HG02981 (cell line): Measurements from ENCODE around the gene ZNF429.
"Not testable (repeated sequence)": the region's sequence is repeated elsewhere in the genome, so short reads cannot be mapped to it uniquely, and the experiment has no call there.

Source experiments
- ATAC-seq: cut with Tn5 transposase; IDR thresholded peaks from one replicate; pipeline ENCODE4 v1.9.1; 2021; ENCODE audit warnings: mild to moderate bottlenecking, moderate library complexity; ENCODE audit not compliant: unreplicated experiment

The ZNF429 gene

GRCh38 chr19:21512609-21513008, 7.2 kb downstream of the ZNF429 start:
- ATAC-seq = not testable (repeated sequence)

GRCh38 chr19:21513651-21514050, 8.2 kb downstream of the ZNF429 start:
- ATAC-seq = no peak

DNA sequence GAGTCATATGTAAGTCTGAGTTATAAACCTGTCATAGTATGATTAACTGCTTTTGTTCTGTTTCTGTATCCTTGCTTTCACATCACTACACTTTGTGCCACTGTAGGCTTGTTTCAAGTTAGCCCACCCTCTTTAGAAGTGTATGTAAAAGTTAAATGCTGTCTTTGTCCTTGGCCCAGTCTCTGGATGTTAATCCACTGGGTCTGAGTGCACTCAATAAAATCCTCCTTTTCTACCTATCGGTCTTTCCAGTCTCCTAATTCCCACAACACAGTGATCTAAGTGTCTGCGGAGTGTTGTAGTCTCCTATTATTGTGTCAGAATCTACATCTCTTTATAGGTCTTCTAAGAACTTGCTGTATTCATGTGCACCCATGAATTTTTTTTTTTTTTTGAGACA, 14.1 kb downstream of the ZNF429 start:
- no peak for ATAC-seq

DNA sequence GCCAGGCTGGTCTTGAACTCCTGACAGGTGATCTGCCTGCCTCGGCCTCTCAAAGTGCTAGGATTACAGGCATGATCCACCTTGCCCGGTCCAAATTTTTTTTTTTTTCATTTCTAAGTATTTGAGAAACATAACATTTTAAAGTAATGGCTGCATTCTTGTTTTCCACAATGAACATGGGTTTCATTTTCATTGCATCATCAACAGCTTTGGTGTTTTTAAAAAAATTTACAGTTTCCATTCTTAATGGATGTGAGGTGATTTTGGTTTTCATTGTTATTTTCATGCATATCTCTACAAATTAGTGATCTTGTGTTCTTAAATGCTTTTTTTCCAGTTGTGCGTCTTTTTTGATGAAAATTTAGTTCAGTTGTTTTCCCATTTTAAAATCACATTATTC, 27.5 kb downstream of the ZNF429 start:
- no peak for ATAC-seq

GRCh38 chr19:21536741-21537290, 31.4 kb downstream of the ZNF429 start:
- ATAC-seq = not testable (repeated sequence)

DNA sequence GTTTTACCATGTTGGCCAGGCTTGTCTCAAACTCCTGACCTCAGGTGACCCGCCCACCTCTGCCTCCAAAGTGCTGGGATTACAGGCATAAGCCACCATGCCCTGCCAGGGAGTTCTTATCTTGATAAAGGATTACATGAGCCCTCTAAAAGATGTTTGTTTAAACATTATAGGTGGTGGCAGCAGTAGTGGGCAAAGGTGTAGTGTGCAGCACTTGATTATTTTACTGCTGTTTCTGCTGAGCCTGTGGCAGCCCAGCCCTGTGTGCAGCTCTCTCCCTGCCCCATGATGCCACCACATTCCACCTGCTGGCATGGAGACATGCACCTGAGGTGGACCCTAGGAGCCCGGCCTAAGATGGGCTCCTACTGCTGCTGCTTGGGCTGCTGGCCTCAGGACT, 54.0 kb downstream of the ZNF429 start:
- ATAC-seq = no peak

DNA sequence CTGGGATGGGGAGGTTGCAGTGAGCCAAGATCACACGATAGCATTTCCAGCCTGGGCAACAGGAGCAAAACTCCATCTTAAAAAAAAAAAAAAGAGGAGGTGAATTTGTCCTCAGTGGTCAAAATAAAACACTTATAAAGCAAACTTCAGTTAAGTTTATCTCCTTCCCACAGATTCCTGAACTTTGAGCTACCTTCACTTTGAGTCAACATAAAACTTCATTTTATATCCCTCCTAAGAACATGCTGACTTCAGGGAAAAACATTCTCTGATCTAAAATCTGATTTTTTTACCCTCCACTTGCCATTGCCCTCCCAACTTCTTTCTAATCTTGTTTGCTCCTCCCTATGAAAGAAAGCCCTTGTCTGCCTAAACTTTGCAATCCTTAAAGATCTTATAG, 59.0 kb downstream of the ZNF429 start:
- ATAC-seq = no peak

DNA sequence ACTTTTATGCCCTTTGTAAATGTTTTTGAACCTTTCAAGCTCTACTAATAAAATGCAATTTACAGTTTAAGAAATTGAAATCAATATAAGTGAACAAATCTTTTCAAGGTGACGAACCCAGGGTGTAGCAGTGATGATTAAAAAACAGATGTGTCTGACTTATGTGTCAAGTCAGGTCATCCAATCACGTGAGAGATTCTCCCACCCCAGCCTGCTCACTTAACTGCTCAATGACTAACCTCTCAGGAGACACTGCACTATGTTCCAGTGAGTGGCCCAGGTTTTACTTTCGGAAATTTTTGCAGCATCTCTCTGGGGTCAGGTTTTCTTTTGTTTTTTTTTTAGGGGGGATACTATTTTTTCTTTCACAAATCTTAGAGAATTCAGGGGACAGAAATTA, 60.7 kb downstream of the ZNF429 start:
- no peak for ATAC-seq

DNA sequence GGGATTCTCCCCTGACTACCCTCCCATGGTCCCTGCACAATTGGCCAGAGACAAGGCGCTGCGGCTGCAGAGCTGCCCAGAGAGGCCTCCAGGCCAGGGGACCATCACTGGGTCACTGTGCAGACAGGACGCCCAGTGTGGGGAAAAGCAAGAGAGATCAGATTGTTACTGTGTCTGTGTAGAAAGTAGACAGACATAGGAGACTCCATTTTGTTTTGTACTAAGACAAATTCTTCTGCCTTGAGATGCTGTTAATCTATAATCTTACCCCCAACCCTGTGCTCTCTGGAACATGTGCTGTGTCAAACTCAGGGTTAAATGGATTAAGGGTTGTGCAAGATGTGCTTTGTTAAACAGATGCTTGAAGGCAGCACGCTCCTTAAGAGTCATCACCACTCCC, 62.4 kb downstream of the ZNF429 start:
- ATAC-seq = not testable (repeated sequence)

DNA sequence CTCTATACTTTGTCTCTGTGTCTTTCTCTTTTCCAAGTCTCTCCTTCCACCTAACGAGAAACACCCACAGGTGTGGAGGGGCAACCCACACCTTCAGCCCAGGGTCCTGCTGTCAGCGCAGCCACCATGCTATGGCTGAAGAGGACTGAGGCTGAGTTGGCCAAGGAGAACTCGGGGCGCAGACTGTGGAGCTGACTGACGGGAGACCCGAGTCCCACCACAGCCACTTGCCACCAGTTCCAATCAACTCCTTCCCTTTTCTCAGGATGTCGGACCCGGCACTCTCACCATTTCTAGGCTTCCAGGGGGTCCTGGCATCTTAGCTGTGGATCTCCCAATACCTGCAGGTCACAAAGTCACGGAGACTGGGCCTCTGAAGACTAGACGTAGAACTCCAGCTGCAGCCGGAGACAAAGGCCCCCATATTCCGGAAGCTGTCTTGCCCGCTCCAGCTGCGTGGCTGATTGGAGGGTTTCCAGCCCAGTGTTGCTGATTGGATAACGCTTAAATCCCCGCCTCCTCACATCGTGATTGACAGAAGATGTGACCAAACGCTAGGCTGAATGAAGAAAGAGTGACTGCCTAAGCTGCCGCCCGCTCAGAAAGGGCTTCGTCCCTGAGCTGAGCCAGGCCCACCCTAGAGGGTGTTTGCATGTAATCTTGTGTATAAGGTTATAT, 63.6 kb downstream of the ZNF429 start:
- ATAC-seq = no peak

DNA sequence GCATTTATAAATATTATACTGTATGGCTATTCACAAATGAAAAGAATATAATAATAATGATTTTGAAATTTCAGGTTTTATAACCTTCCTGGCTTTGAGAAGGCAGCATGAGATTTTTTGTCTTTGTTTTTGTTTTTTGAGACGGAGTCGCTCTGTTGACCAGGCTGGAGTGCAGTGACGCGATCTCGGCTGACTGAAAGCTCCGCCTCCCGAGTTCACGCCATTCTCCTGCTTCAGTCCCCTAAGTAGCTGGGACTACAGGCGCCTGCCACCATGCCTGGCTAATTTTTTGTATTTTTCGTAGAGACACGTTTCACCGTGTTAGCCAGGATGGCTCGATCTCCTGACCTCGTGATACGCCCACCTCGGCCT, 64.1 kb downstream of the ZNF429 start:
- ATAC-seq = no peak

DNA sequence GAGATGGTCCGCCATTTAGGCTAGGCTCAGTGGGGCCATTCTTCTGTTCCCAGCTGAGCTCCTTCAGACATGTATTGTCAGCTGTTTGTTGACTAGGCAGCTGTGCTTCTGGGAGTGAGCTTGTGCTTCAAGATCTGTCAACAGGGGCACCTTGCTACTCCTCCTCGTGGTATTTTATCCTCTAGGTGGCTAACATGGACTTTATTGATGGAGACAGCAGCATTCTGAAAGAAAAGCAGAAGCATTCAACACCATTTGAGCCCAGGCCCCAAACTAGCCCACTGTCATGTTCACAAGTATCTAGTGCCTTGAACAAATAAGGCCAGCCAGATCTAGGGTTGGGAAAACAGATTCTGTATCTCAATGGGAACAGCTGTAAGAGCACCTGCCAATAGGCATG, 65.9 kb downstream of the ZNF429 start:
- no peak for ATAC-seq

GRCh38 chr19:21574607-21575006, 69.2 kb downstream of the ZNF429 start:
- ATAC-seq = no peak

GRCh38 chr19:21576481-21576880, 71.1 kb downstream of the ZNF429 start:
- no peak for ATAC-seq

- no peak for ATAC-seq
Observed at GRCh38 chr19:21580101-21580500, 74.7 kb downstream of the ZNF429 start.

DNA sequence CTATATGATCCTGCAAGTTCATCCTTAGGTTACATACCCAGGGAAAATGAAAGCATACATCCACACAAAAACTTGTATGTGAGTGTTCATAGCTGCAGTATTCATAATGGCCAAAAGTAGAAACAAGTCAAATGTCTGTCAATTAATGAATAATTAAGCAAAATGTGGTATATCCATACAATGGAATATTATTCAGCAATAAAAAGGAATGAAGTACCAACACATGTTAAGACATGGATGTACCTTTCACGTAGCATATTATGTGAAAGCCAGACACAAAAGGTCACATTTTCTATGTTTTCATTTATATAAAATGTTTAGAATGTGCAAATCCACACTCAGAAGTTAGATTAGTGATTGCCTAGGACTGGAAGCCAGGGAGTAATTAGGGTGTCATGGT, 75.4 kb downstream of the ZNF429 start:
- ATAC-seq = no peak

- no peak for ATAC-seq
Observed at GRCh38 chr19:21581646-21582240, 76.3 kb downstream of the ZNF429 start.

DNA sequence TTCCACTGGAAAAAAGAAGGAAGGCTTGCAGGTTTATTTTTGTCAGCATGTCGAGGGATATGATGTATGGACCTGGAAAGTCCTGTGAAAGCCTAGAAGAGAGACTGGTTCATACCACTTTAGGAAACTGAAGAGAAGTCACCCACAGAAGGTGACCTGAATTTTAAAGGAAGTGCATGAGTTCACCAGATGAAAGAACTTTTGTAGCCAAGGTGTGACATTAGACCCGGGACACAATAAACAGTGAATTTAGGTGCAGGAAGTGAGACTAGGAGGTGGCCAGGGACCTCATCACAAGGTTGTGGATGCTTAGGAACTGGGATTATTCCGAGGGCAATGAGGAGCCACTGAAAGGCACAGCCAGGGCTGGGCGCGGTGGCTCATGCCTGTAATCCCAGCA, 79.1 kb downstream of the ZNF429 start:
- no peak for ATAC-seq

GRCh38 chr19:21585281-21585890, 80.0 kb downstream of the ZNF429 start:
- ATAC-seq = no peak

DNA sequence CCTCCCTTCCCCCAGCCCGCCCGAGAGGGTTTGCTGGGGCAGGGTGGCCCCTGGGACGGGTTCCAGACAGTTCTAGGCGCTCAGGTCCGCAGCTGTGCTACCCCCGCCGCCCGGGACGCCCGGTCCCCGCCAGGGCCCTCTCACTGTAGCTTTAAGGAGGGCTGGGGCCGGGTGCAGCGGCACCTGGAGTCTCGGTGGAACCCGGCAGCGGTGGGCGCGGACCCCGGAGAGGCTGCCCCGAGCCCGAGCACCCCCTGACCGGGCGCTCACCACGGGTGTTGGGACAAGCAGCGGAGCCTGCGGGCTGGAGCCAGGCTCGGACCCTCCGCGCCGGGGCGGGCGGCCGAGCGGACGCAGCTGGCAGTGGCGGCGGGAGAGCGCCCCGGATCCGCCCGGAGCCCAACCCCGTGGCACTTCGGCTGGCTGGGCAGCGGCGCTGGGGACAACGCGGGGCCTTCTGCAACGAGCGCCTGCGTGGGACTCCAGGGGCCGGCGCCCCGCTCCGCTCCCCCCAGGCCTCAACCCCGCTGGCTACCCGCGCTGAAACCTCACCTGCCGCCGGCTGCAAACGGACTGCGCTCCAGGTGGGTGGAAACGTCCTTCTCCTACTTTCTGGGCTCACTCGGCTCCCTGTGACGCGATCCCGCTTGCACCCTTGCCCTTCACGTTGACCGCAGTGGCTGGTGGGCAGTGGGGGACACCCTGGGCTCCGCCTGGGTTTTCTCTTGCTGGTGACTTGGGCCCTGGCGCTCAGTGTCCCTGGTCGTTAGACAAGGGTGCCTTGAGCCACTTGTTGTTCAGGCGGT, 81.1 kb downstream of the ZNF429 start:
- ATAC-seq = no peak

DNA sequence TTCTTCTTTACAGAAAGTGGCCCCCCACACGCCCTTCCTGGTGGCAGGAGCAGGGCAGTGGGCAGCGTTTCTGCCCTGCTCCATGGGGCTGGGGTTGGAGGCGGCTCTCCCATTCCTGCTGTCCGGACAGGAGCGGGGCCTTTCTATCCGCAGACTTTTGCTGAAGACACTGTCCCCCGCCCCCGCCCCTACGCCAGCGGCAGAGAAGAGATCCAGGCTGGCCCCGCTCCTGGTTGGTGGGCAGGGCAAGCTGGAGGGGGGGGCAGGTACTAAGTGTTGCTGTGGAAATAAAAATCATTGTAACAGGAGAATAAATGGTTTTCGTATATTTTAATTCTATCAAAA, 81.7 kb downstream of the ZNF429 start:
- ATAC-seq = no peak

- ATAC-seq = no peak
Observed at GRCh38 chr19:21587549-21587948, 82.1 kb downstream of the ZNF429 start.
